ENCODE data around the gene PLEKHO1.

DNA sequence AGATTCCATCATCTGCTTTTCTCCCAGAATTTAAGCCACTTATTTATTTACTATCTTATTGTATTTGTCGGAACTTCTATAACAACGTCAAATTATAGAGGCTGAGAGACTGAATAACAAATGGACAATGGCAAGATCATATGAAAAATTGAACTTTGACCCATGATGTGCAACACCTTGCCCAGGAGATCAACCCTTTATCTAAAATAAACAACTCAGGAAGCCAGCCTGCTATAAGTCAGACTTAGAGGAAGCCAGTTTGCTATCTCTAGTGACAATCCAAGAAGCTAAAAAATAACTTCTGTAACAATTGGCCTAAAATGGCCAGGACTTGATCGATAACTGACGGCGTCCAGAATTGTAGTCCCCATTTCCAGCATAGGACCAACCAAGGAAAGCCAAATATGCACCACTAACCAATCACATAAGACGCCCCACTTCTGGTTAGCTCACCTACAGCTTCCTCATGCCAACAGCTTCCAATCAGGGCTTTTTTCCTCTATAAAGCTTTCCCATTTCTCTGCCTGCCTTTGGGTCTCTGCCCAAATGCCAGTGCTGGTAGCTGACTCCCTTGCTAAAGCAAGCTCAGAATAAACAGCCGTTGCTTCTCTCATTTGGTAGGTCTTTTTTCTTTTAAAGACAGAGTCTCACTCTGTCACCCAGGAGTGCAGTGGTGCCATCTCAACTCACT lies 57.7 kb downstream of the PLEKHO1 start:
- TF ChIP-seq, protein P1, sequence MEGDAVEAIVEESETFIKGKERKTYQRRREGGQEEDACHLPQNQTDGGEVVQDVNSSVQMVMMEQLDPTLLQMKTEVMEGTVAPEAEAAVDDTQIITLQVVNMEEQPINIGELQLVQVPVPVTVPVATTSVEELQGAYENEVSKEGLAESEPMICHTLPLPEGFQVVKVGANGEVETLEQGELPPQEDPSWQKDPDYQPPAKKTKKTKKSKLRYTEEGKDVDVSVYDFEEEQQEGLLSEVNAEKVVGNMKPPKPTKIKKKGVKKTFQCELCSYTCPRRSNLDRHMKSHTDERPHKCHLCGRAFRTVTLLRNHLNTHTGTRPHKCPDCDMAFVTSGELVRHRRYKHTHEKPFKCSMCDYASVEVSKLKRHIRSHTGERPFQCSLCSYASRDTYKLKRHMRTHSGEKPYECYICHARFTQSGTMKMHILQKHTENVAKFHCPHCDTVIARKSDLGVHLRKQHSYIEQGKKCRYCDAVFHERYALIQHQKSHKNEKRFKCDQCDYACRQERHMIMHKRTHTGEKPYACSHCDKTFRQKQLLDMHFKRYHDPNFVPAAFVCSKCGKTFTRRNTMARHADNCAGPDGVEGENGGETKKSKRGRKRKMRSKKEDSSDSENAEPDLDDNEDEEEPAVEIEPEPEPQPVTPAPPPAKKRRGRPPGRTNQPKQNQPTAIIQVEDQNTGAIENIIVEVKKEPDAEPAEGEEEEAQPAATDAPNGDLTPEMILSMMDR (IDR thresholded peaks at IDR 0.05), result no peak
- TF ChIP-seq POLR2A (IDR thresholded peaks at IDR 0.05), result no peak

Data from thyroid gland (tissue), 4 donors.